NCI-H2227 (cell line): ENCODE results near the gene NEIL1.
"Not testable (repeated sequence)": the region's sequence is repeated elsewhere in the genome, so short reads cannot be mapped to it uniquely, and the experiment has no call there.

Experiments
- DNase-seq: peaks from one replicate; lab custom pipeline; 2025; ENCODE audit not compliant: unreplicated experiment; lab: John Stamatoyannopoulos, UW

Gene NEIL1

GRCh38 chr15:75371901-75372688 is 25.3 kb downstream of the NEIL1 start:
- DNase-seq, result no peak

- DNase-seq, result no peak
These were observed 33.9 kb downstream of the NEIL1 start for GRCh38 chr15:75380773-75381172.

GRCh38 chr15:75383986-75384385 is 37.1 kb downstream of the NEIL1 start:
- DNase-seq, result not testable (repeated sequence)

GRCh38 chr15:75389791-75390382 is 43.0 kb downstream of the NEIL1 start:
- no peak for DNase-seq

GRCh38 chr15:75397494-75397893 is 50.7 kb downstream of the NEIL1 start:
- no peak for DNase-seq

- no peak for DNase-seq
These were observed 57.1 kb downstream of the NEIL1 start for GRCh38 chr15:75403892-75404291.
